WERI-Rb-1 (cell line): Measurements from ENCODE around the gene AKIRIN2.

Experiments used
- DNase-seq: peaks from one replicate; pipeline ENCODE4 v3.0.0-alpha.2; 2020
- H3K27ac ChIP-seq: fragments of 250-450 bp; sonication (Bioruptor Pico); 2 replicates; pipeline ENCODE4 v1.5.1; 2020; ENCODE audit warnings: mild to moderate bottlenecking, moderate library complexity
- H3K27me3 ChIP-seq: fragments of 250-450 bp; sonication (Bioruptor Pico); 2 replicates; pipeline ENCODE4 v1.5.1; 2021; ENCODE audit warnings: mild to moderate bottlenecking, low read depth, moderate library complexity; ENCODE audit not compliant: insufficient read depth, severe bottlenecking
- H3K36me3 ChIP-seq: fragments of 250-450 bp; sonication (Bioruptor Pico); 2 replicates; pipeline ENCODE4 v1.5.1; 2020; ENCODE audit warnings: mild to moderate bottlenecking, moderate library complexity
- H3K4me3 ChIP-seq: 2 replicates; pipeline ENCODE4 v1.5.1; 2011; ENCODE audit warnings: low read depth, mild to moderate bottlenecking, control low read depth, low read length
- H3K9me3 ChIP-seq: fragments of 250-450 bp; sonication (Bioruptor Pico); 2 replicates; pipeline ENCODE4 v1.5.1; 2021; ENCODE audit warnings: mild to moderate bottlenecking, moderate library complexity; ENCODE audit not compliant: severe bottlenecking
- CTCF ChIP-seq: IDR thresholded peaks from 2 replicates; pipeline ENCODE4 v1.5.1; 2011; ENCODE audit warnings: low read depth, mild to moderate bottlenecking, control low read depth, inconsistent platforms, low read length

The AKIRIN2 gene

GRCh38 chr6:87731080-87731479 is 29.0 kb upstream of the AKIRIN2 start:
- Histone ChIP-seq H3K4me3 (no peak overlapping the region), H3K9me3 (no peaks in the 10 kb centered on the region), H3K36me3 (no peaks in the 10 kb centered on the region), H3K27me3 (no peaks in the 10 kb centered on the region), H3K27ac (no peak overlapping the region)
- no peak for TF ChIP-seq CTCF
- DNase-seq, result no peak

- H3K9me3 ChIP-seq, result no peaks in the 10 kb centered on the region
- no peak for TF ChIP-seq CTCF
- H3K27ac ChIP-seq, result no peak overlapping the region
These were observed 28.1 kb upstream of the AKIRIN2 start for GRCh38 chr6:87729965-87730719.

GRCh38 chr6:87728706-87729105 is 26.7 kb upstream of the AKIRIN2 start:
- H3K9me3 ChIP-seq, result no peaks in the 10 kb centered on the region
- H3K4me3 ChIP-seq, result no peak overlapping the region
- no peak for DNase-seq
- H3K27me3 ChIP-seq, result no peaks in the 10 kb centered on the region
- H3K36me3 ChIP-seq, result no peaks in the 10 kb centered on the region
- no peak for TF ChIP-seq CTCF
- no peak overlapping the region for H3K27ac ChIP-seq

More at GRCh38 chr6:87729965-87730719, 28.1 kb upstream of the AKIRIN2 start:
- Histone ChIP-seq H3K36me3 (no peaks in the 10 kb centered on the region), H3K4me3 (no peak overlapping the region), H3K27me3 (no peaks in the 10 kb centered on the region)
- no peak for DNase-seq

GRCh38 chr6:87724983-87725811 is 23.2 kb upstream of the AKIRIN2 start:
- H3K27me3 ChIP-seq, result no peaks in the 10 kb centered on the region
- TF ChIP-seq CTCF, result no peak
- no peaks in the 10 kb centered on the region for H3K9me3 ChIP-seq
- no peak for DNase-seq
- no peaks in the 10 kb centered on the region for H3K36me3 ChIP-seq
- no peak overlapping the region for H3K27ac ChIP-seq
- no peak overlapping the region for H3K4me3 ChIP-seq

- no peak overlapping the region for H3K27ac ChIP-seq
- H3K4me3 ChIP-seq, result no peak overlapping the region
- H3K9me3 ChIP-seq, result no peaks in the 10 kb centered on the region
- H3K27me3 ChIP-seq, result no peaks in the 10 kb centered on the region
- H3K36me3 ChIP-seq, result no peaks in the 10 kb centered on the region
- no peak for TF ChIP-seq CTCF
- no peak for DNase-seq
These were observed 21.4 kb upstream of the AKIRIN2 start for GRCh38 chr6:87723170-87724078.
